ENCODE data around the gene DCST2. TPM values are rescaled to one million over a fixed set of nuclear protein-coding genes. Genes with fewer than 3 reads are reported as not detected.

DCST2 gene
- polyA plus RNA-seq, 2 of the 4 experiments (the other 2 are of a cell fraction): 0.23 to 1.0 TPM

- Histone ChIP-seq H3K4me2 (0 out of 3 replicates have a peak overlapping the region, but pooled peaks have one; percentile 71), H3K27ac (no peak overlapping the region), H3K9me3 (no peaks in the 10 kb centered on the region), H3K4me3 (no peak overlapping the region), H3K4me1 (peaks cover 13% of the 10 kb centered on the region)
- ChIA-PET POLR2A (interaction anchor here (0.7 to 1.6 kb wide), 2 partner anchors 15 to 124 kb away, joined by 3 to 4 read pairs; no protein-coding TSS in a partner anchor), CTCF (interaction anchor here (1.1 to 27.3 kb wide), 4 partner anchors 11 to 105 kb away, joined by 3 to 350 read pairs (median 162); partner anchors contain the start of genes ADAM15 and EFNA4)
- 84% methylated on average over 7 of the region's 7 CpGs for WGBS (ENCODE audit: missing lambda C conversion rate)
- no peak for TF ChIP-seq KDM1A (IDR thresholded peaks at IDR 0.05; ENCODE audit: low read depth)
- TF ChIP-seq E2F6 (IDR thresholded peaks at IDR 0.05; ENCODE audit: borderline replicate concordance, low read depth): no peak
- no peak for TF ChIP-seq FOSB (CRISPR knock-in tag; IDR thresholded peaks at IDR 0.05)
- TF ChIP-seq TP53 (CRISPR knock-in tag; IDR thresholded peaks at IDR 0.05): no peak
- TF ChIP-seq CBX2 (IDR thresholded peaks at IDR 0.05; ENCODE audit: borderline replicate concordance, low read depth): no peak
- ATAC-seq (peak in 1 of 2 experiments; percentile 22; a peak in 2 of 6 replicates), FAIRE-seq (no peak), DNase-seq (ENCODE audit: low read depth in 1 of 2, low spot score in 1 of 2) (no peak)
Measured at GRCh38 chr1:155069551-155070157, 36.1 kb upstream of the DCST2 start.

GRCh38 chr1:155068599-155068998, 35.0 kb upstream of the DCST2 start:
- FAIRE-seq: no peak
- Histone ChIP-seq H3K4me3 (no peak overlapping the region), H3K4me2 (no peak overlapping the region), H3K27ac (no peak overlapping the region), H3K4me1 (peaks cover 17% of the 10 kb centered on the region), H3K9me3 (no peaks in the 10 kb centered on the region)
- CTCF ChIA-PET: interaction anchor here (17.9 to 27.3 kb wide), 2 partner anchors 10 to 16 kb away, joined by 319 to 350 read pairs; partner anchors contain the start of genes ADAM15 and EFNA4
- POLR2A ChIA-PET: no interaction called here
- TF ChIP-seq FOSB (CRISPR knock-in tag; IDR thresholded peaks at IDR 0.05) (no peak), MAX (IDR thresholded peaks at IDR 0.05) (no peak), EP300 (IDR thresholded peaks at IDR 0.05) (no peak), NFE2L2 (conservative IDR thresholded peaks at IDR 0.05; ENCODE audit: low read length) (no peak), JUN (IDR thresholded peaks at IDR 0.05) (no peak), ZFP36 (IDR thresholded peaks at IDR 0.05; ENCODE audit: borderline replicate concordance, partially characterized antibody) (no peak), HDAC2 (IDR thresholded peaks at IDR 0.05) (no peak), RNF2 (IDR thresholded peaks at IDR 0.05; ENCODE audit: borderline replicate concordance, low read depth) (no peak), RARB (CRISPR knock-in tag; IDR thresholded peaks at IDR 0.05) (no peak), SREBF2 (IDR thresholded peaks at IDR 0.05) (no peak), POLR2A (IDR thresholded peaks at IDR 0.05; ENCODE audit: low read length) (no peak), RFX5 (IDR thresholded peaks at IDR 0.05) (no peak), ZSCAN20 (CRISPR knock-in tag; IDR thresholded peaks at IDR 0.05) (no peak), CHD4 (IDR thresholded peaks at IDR 0.05; ENCODE audit: borderline replicate concordance) (no peak)
- DNase-seq (ENCODE audit: low read depth in 1 of 2, low spot score in 1 of 2): no peak
- WGBS (ENCODE audit: missing lambda C conversion rate): 92% methylated on average over 3 of the region's 3 CpGs
- no peak for ATAC-seq

- TF ChIP-seq ESRRA (IDR thresholded peaks at IDR 0.05; ENCODE audit: borderline replicate concordance, low read length) (no peak), HES2 (IDR thresholded peaks at IDR 0.05) (no peak), FOSL2 (IDR thresholded peaks at IDR 0.05) (no peak), FOSL2 (CRISPR knock-in tag; IDR thresholded peaks at IDR 0.05) (no peak), MAZ (IDR thresholded peaks at IDR 0.05; ENCODE audit: borderline replicate concordance, low read depth, low read length) (no peak), JUNB (IDR thresholded peaks at IDR 0.05) (no peak), USF2 (IDR thresholded peaks at IDR 0.05) (no peak), RFX5 (IDR thresholded peaks at IDR 0.05) (no peak), POLR2AphosphoS2 (conservative IDR thresholded peaks at IDR 0.05; ENCODE audit: low read length) (no peak), CHD2 (IDR thresholded peaks at IDR 0.05; ENCODE audit: low read length, partially characterized antibody) (no peak), HDAC2 (IDR thresholded peaks at IDR 0.05) (no peak), BHLHE40 (IDR thresholded peaks at IDR 0.05; ENCODE audit: low read depth, low read length) (no peak), EP300 (IDR thresholded peaks at IDR 0.05) (no peak), RAD21 (conservative IDR thresholded peaks at IDR 0.05 in 1 of 2, IDR thresholded peaks at IDR 0.05 in 1 of 2) (no peak), MAFK (IDR thresholded peaks at IDR 0.05; ENCODE audit: partially characterized antibody) (no peak), CTCF (IDR thresholded peaks at IDR 0.05) (no peak)
- Histone ChIP-seq H3K9me3 (no peaks in the 10 kb centered on the region), H3K4me1 (peaks cover 32% of the 10 kb centered on the region), H3K27ac (no peak overlapping the region), H3K4me2 (no peak overlapping the region), H3K4me3 (no peak overlapping the region)
- ATAC-seq: no peak
- POLR2A ChIA-PET: no interaction called here
- 85% methylated on average over 8 of the region's 8 CpGs for WGBS (ENCODE audit: missing lambda C conversion rate)
- no peak for DNase-seq (ENCODE audit: low read depth in 1 of 2, low spot score in 1 of 2)
- no peak for FAIRE-seq
- CTCF ChIA-PET: interaction anchor here (0.9 to 27.3 kb wide), 5 partner anchors 6 to 101 kb away, joined by 3 to 350 read pairs (median 319); partner anchors contain the start of genes ADAM15, EFNA3 and EFNA4
Measured at GRCh38 chr1:155066777-155067176, 33.2 kb upstream of the DCST2 start.

Data from A549 (cell line).